Ovary (tissue), 3 donors: ENCODE data around the gene HIBADH.

Experiments
- EP300 ChIP-seq: sonication (generic); formaldehyde crosslinking; IDR thresholded peaks from one replicate; pipeline ENCODE4 v1.6.1; 2017; ENCODE audit warnings: antibody characterized with exemption
- POLR2A ChIP-seq: fragments of 450-650 bp; IDR thresholded peaks from one replicate; pipeline ENCODE4 v1.6.1; 2017; ENCODE audit warnings: antibody characterized with exemption, mild to moderate bottlenecking, moderate library complexity
- TF ChIP-seq, protein P1 (sequence below), 3 donors: fragments of 450-650 bp in 2 of 3; fragments of 200-600 bp in 1 of 3; IDR thresholded peaks; one replicate each; pipeline versions ENCODE4 v1.5.1 to v1.8.0; 2016 to 2022; ENCODE audit warnings: antibody characterized with exemption in 3 of 3, mild to moderate bottlenecking in 1 of 3
- donor health status: DM: no; HTN: no; CAD: no.

GRCh38 chr7:27636326-27637006 is 26.2 kb downstream of the HIBADH start:
- TF ChIP-seq, protein P1, sequence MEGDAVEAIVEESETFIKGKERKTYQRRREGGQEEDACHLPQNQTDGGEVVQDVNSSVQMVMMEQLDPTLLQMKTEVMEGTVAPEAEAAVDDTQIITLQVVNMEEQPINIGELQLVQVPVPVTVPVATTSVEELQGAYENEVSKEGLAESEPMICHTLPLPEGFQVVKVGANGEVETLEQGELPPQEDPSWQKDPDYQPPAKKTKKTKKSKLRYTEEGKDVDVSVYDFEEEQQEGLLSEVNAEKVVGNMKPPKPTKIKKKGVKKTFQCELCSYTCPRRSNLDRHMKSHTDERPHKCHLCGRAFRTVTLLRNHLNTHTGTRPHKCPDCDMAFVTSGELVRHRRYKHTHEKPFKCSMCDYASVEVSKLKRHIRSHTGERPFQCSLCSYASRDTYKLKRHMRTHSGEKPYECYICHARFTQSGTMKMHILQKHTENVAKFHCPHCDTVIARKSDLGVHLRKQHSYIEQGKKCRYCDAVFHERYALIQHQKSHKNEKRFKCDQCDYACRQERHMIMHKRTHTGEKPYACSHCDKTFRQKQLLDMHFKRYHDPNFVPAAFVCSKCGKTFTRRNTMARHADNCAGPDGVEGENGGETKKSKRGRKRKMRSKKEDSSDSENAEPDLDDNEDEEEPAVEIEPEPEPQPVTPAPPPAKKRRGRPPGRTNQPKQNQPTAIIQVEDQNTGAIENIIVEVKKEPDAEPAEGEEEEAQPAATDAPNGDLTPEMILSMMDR (IDR thresholded peaks at IDR 0.05), result no peak
- TF ChIP-seq EP300, result no peak
- TF ChIP-seq POLR2A, result no peak
